Testis (tissue), 3 donors: ENCODE data around the gene PRKAR1B. TPM values are rescaled to one million over a fixed set of nuclear protein-coding genes. Genes with fewer than 3 reads are reported as not detected.
"Not testable (repeated sequence)": the region's sequence is repeated elsewhere in the genome, so short reads cannot be mapped to it uniquely, and the experiment has no call there.

Experiments used
- DNase-seq: peaks from one replicate; pipeline ENCODE4 v3.0.0-alpha.2; 2019
- H3K27ac ChIP-seq, 2 donors: fragments of 200-600 bp; sonication (generic); one replicate each; pipeline ENCODE4 v1.5.1; 2019
- H3K27me3 ChIP-seq: fragments of 200-600 bp; sonication (generic); one replicate; pipeline ENCODE4 v1.5.1; 2019
- H3K36me3 ChIP-seq: fragments of 200-600 bp; sonication (generic); one replicate; pipeline ENCODE4 v1.5.1; 2017; ENCODE audit warnings: low read depth; ENCODE audit errors: missing control alignments
- H3K4me1 ChIP-seq: fragments of 200-600 bp; sonication (generic); one replicate; pipeline ENCODE4 v1.5.1; 2019
- H3K4me3 ChIP-seq, 2 donors: fragments of 200-600 bp; sonication (generic); one replicate each; pipeline ENCODE4 v1.5.1; 2017 to 2019
- H3K9me3 ChIP-seq: fragments of 200-600 bp; sonication (generic); one replicate; pipeline ENCODE4 v1.5.1; 2017
- POLR2A ChIP-seq: fragments of 450-650 bp; IDR thresholded peaks from one replicate; pipeline ENCODE4 v1.6.1; 2017; ENCODE audit warnings: antibody characterized with exemption, mild to moderate bottlenecking, moderate library complexity
- WGBS, 2 donors: methylation state at CpG; one replicate each; pipeline ENCODE4 v1.1.5; 2018; 5-methylcytosine and 5-hydroxymethylcytosine counted together
- intact Hi-C: fragments of 100-400 bp; cut with DNase I; formaldehyde crosslinking; loops from one replicate; pipeline ENCODE4 v1.15.1; 2023; ENCODE audit warnings: low total_unique reads
- polyA plus RNA-seq: library from polyadenylated mRNA; stranded (reverse); fragments of 350-450 nt; fragmentation: Illumina TruSeq; extraction: RNeasy Lipid Tissue Mini Kit (QIAGEN cat#74804); gene quantifications from one replicate; pipeline ENCODE4 v1.2.3, GENCODE V29; 2014; ENCODE audit warnings: low read depth, low replicate concordance; ENCODE audit not compliant: insufficient read depth
- total RNA-seq, 2 donors: library from RNA; depleted of rRNA; stranded (reverse); fragments of >200 nt; gene quantifications; one replicate each; pipeline ENCODE4 v1.2.3, GENCODE V29; 2016
- TF ChIP-seq, protein P1 (sequence below), 3 experiments: fragments of 450-650 bp in 2 of 3; fragments of 200-600 bp in 1 of 3; sonication (generic) in 1 of 3; IDR thresholded peaks; one replicate each; pipeline ENCODE4 v1.5.1; 2016 to 2019; ENCODE audit warnings: antibody characterized with exemption in 3 of 3, mild to moderate bottlenecking in 2 of 3, moderate library complexity in 1 of 3

Gene PRKAR1B
- total and polyA plus RNA-seq, 3 donors from 2014 or later = 27.8 to 35.7 (median 31.3) TPM

DNA sequence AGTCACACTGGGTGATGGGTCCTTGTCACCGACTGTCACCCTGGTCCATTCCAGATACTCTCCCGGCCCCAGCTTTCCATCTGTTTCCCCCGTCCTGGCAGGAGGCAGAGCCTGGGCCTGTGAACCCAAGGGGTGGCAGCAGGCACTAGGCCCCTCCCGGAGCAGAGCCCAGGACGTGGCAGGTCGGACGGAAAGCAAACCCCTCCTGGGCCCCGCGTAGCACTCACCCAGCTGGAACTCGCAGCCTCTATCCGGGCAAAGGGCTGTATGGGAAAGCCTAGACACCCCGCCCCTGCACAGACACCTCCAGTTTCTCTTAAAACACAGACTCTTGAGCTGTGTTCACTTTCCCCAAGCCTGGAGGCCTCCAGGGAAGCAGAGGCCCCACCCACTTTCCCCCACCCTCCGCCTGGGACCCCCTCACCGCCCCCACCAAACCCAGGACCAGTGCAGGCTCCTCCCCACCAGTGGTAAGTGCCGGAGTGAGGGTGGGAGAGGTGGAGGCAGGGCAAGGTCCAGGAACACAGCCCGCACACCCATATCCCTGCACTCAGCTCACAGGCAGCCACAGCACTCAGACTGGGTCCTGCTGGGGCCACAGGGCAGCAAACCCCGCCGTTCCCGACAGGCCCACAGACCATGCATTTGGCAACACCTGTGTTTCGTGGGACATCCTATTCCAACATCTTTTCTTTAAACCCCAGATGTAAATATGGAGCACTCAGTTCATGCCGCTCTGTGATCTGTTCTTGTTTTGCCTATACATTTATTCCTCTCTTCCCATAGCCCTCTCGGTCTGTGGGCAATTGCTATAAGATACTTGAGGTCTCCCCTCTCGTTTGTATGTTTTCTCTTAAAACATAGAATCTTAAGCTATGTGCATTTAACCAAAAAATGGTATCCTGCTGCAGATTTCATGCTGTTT is 109.2 kb downstream of the PRKAR1B start:
- intact Hi-C loops = no loop called here
- Histone ChIP-seq H3K27me3 (no peaks in the 10 kb centered on the region), H3K27ac (no peak overlapping the region), H3K9me3 (no peaks in the 10 kb centered on the region), H3K4me3 (no peak overlapping the region), H3K36me3 (no peaks in the 10 kb centered on the region), H3K4me1 (no peaks in the 10 kb centered on the region)
- 93% methylated on average over 16 to 23 of the region's 23 CpGs for WGBS, 2 donors
- TF ChIP-seq, protein P1, sequence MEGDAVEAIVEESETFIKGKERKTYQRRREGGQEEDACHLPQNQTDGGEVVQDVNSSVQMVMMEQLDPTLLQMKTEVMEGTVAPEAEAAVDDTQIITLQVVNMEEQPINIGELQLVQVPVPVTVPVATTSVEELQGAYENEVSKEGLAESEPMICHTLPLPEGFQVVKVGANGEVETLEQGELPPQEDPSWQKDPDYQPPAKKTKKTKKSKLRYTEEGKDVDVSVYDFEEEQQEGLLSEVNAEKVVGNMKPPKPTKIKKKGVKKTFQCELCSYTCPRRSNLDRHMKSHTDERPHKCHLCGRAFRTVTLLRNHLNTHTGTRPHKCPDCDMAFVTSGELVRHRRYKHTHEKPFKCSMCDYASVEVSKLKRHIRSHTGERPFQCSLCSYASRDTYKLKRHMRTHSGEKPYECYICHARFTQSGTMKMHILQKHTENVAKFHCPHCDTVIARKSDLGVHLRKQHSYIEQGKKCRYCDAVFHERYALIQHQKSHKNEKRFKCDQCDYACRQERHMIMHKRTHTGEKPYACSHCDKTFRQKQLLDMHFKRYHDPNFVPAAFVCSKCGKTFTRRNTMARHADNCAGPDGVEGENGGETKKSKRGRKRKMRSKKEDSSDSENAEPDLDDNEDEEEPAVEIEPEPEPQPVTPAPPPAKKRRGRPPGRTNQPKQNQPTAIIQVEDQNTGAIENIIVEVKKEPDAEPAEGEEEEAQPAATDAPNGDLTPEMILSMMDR (IDR thresholded peaks at IDR 0.05) = no peak
- TF ChIP-seq POLR2A = no peak
- DNase-seq = no peak

DNA sequence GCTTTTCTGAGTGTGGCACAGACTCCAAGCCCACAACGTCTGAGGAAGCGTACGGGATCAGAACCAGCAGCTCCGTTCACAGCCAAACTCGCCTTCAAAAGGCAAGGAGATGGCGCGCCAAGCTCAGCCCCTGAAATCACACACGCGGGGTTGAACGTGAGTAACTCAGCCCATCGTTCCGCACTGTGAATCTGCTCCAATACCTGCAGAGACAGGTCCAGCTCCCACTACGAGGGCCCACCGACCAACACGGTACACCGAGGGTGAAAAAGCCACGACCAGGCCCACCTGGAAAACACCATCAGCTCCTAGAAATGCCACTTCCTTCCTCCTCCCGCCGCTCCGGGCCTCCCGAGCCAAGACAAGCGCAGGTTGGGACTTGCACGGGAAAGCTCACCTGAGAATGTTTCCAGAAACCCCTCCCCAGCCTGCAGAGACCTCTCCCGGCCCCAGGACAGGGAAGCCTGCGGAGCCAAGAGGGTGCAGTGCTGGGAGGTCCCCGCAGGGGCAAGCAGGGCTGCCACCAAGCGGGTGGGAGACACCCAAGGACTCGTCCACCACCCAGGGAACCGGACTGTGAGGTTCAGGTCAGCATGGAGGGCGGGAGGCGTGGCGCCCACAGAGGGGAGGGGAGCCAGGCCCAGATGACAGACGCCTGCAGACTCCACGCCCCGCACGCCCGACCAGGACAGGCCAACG is 113.5 kb downstream of the PRKAR1B start:
- WGBS, 2 donors = 94 to 96% methylated on average over 29 to 38 of the region's 38 CpGs

DNA sequence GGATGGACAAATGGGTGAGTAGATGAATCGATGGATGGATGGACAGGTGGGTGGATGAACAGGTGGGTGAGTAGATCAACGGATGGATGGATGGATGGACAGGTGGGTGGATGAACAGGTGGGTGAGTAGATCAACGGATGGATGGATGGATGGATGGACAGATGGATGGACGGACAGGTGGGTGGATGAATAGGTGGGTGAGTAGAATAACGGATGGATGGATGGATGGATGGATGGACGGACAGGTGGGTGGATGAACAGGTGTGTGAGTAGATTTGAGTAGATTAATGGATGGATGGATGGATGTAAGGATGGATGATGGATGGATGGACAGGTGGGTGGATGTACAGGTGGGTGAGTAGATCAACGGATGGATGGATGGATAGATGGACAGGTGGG is 115.2 kb downstream of the PRKAR1B start:
- H3K9me3 ChIP-seq, H3K4me3 ChIP-seq, intact Hi-C loops, H3K36me3 ChIP-seq, DNase-seq, H3K27me3 ChIP-seq: not testable (repeated sequence)
- Histone ChIP-seq H3K27ac (peak overlapping the region in 1 of 2 donors; percentile 85), H3K4me1 (peaks cover 26% of the 10 kb centered on the region)
- 80 to 90% methylated on average over 7 of the region's 7 CpGs for WGBS, 2 donors

More for the DNA sequence above, 113.5 kb downstream of the PRKAR1B start:
- Histone ChIP-seq H3K27me3 (no peaks in the 10 kb centered on the region), H3K36me3 (no peaks in the 10 kb centered on the region), H3K9me3 (no peaks in the 10 kb centered on the region), H3K4me3 (no peak overlapping the region), H3K27ac (no peak overlapping the region), H3K4me1 (peaks cover 20% of the 10 kb centered on the region)
- intact Hi-C loops = no loop called here
- TF ChIP-seq, protein P1 (IDR thresholded peaks at IDR 0.05) = no peak
- TF ChIP-seq POLR2A = no peak
- DNase-seq = no peak

DNA sequence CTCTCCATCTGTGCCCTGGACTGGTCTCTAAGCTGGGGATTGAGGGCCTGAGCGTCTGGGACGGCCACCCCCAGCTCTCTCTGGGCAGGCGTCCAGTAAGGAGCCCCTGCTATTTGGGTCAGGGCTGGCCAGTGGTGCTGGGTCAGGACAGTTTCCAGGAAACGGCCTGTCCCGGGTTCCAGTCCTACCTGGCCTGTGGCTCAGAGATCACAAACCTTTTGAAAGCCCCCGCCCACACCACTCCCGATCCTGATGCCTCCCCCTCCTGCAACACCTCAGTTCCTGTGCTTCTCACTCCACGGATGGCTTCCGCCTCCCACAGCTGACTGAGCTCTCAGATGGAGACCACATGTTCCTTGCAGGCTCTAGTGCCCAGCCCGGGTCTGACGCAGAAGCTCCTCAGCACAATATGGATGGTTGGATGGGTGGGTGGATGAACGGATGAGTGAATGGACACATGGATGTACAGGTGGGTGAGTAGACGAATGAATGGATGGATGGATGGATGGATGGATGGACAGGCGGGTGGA is 115.7 kb downstream of the PRKAR1B start:
- 61 to 70% methylated on average over 13 to 14 of the region's 14 CpGs for WGBS, 2 donors
- Histone ChIP-seq H3K27me3 (no peaks in the 10 kb centered on the region), H3K4me3 (no peak overlapping the region), H3K36me3 (no peaks in the 10 kb centered on the region), H3K4me1 (peaks cover 26% of the 10 kb centered on the region), H3K27ac (peak overlapping the region; percentile 84 to 85), H3K9me3 (no peaks in the 10 kb centered on the region)
- intact Hi-C loops = no loop called here
- no peak for DNase-seq
- TF ChIP-seq, protein P1 (IDR thresholded peaks at IDR 0.05) = no peak
- no peak for TF ChIP-seq POLR2A
